Activated CD8-positive, alpha-beta memory T cell treated with anti-CD3 and anti-CD28 coated beads, Interleukin-2, amount 50 U/mL, for 1 hour (primary cell): Measurements from ENCODE around the gene EXOC4.

Source experiments
- DNase-seq: peaks from one replicate; pipeline ENCODE4 v3.0.0-alpha.2; 2020; ENCODE audit errors: extremely low read depth

EXOC4 gene

GRCh38 chr7:133428326-133428725 lies 175.4 kb downstream of the EXOC4 start:
- no peak for DNase-seq

GRCh38 chr7:133428876-133429275 lies 176.0 kb downstream of the EXOC4 start:
- DNase-seq: no peak

- no peak for DNase-seq
Observed at GRCh38 chr7:133429371-133429770, 176.5 kb downstream of the EXOC4 start.

- no peak for DNase-seq
Observed at GRCh38 chr7:133431134-133431724, 178.4 kb downstream of the EXOC4 start.

GRCh38 chr7:133433165-133433812 lies 180.4 kb downstream of the EXOC4 start:
- DNase-seq: no peak

GRCh38 chr7:133434246-133434865 lies 181.5 kb downstream of the EXOC4 start:
- no peak for DNase-seq

GRCh38 chr7:133436014-133436428 lies 183.1 kb downstream of the EXOC4 start:
- DNase-seq: no peak

- no peak for DNase-seq
Observed at GRCh38 chr7:133437544-133437943, 184.7 kb downstream of the EXOC4 start.

GRCh38 chr7:133442818-133443217 lies 189.9 kb downstream of the EXOC4 start:
- no peak for DNase-seq

GRCh38 chr7:133445617-133446016 lies 192.7 kb downstream of the EXOC4 start:
- no peak for DNase-seq

- DNase-seq: no peak
Observed at GRCh38 chr7:133448012-133448411, 195.1 kb downstream of the EXOC4 start.

- DNase-seq: no peak
Observed at GRCh38 chr7:133452577-133452976, 199.7 kb downstream of the EXOC4 start.

- no peak for DNase-seq
Observed at GRCh38 chr7:133458688-133459087, 205.8 kb downstream of the EXOC4 start.

- no peak for DNase-seq
Observed at GRCh38 chr7:133461421-133461820, 208.5 kb downstream of the EXOC4 start.

GRCh38 chr7:133475655-133476054 lies 222.8 kb downstream of the EXOC4 start:
- DNase-seq: no peak

GRCh38 chr7:133477791-133478190 lies 224.9 kb downstream of the EXOC4 start:
- DNase-seq: no peak

- no peak for DNase-seq
Observed at GRCh38 chr7:133478591-133479135, 225.8 kb downstream of the EXOC4 start.

- DNase-seq: no peak
Observed at GRCh38 chr7:133479456-133480065, 226.7 kb downstream of the EXOC4 start.

GRCh38 chr7:133480868-133481267 lies 228.0 kb downstream of the EXOC4 start:
- DNase-seq: no peak

GRCh38 chr7:133481676-133482075 lies 228.8 kb downstream of the EXOC4 start:
- no peak for DNase-seq

- DNase-seq: no peak
Observed at GRCh38 chr7:133482599-133482998, 229.7 kb downstream of the EXOC4 start.

GRCh38 chr7:133484086-133484485 lies 231.2 kb downstream of the EXOC4 start:
- peak; percentile 11 for DNase-seq

GRCh38 chr7:133489906-133490305 lies 237.0 kb downstream of the EXOC4 start:
- no peak for DNase-seq
